Vagina (tissue), 2 donors: ENCODE measurements around the gene HES7. TPM values are rescaled to one million over a fixed set of nuclear protein-coding genes. Genes with fewer than 3 reads are reported as not detected.

ENCODE experiments used
- DNase-seq, 2 donors: peaks; one replicate each; pipeline ENCODE4 v3.0.0-alpha.2; 2017; ENCODE audit errors: extremely low spot score in 2 of 2
- H3K27ac ChIP-seq: fragments of 200-600 bp; sonication (generic); one replicate; pipeline ENCODE4 v1.5.1; 2019
- H3K27me3 ChIP-seq: fragments of 200-600 bp; sonication (generic); one replicate; pipeline ENCODE4 v1.5.1; 2019
- H3K36me3 ChIP-seq, 2 donors: fragments of 200-600 bp; sonication (generic); one replicate each; pipeline ENCODE4 v1.5.1; 2017 to 2019
- H3K4me1 ChIP-seq: fragments of 200-600 bp; sonication (generic); one replicate; pipeline ENCODE4 v1.5.1; 2019
- H3K4me3 ChIP-seq, 2 donors: fragments of 200-600 bp; sonication (generic); 1 replicate in 1 of 2; 2 replicates in 1 of 2; pipeline ENCODE4 v1.5.1; 2016 to 2019
- H3K9me3 ChIP-seq: fragments of 200-600 bp; sonication (generic); one replicate; pipeline ENCODE4 v1.5.1; 2019
- CTCF ChIP-seq, 3 experiments: fragments of 450-650 bp in 2 of 3; fragments of 200-600 bp in 1 of 3; sonication (generic) in 1 of 3; IDR thresholded peaks; one replicate each; pipeline ENCODE4 v1.5.1; 2017 to 2019; ENCODE audit warnings: antibody characterized with exemption in 3 of 3, mild to moderate bottlenecking in 2 of 3, moderate library complexity in 2 of 3
- POLR2A ChIP-seq, 2 donors: fragments of 450-650 bp; IDR thresholded peaks; one replicate each; pipeline ENCODE4 v1.6.1; 2017; ENCODE audit warnings: antibody characterized with exemption in 2 of 2, mild to moderate bottlenecking in 2 of 2, moderate library complexity in 2 of 2
- POLR2AphosphoS5 ChIP-seq, 2 donors: sonication (generic); formaldehyde crosslinking; IDR thresholded peaks; one replicate each; pipeline ENCODE4 v1.9.0; 2017; ENCODE audit warnings: antibody characterized with exemption in 2 of 2, mild to moderate bottlenecking in 2 of 2, low read depth in 1 of 2; ENCODE audit not compliant: insufficient read depth in 1 of 2
- intact Hi-C: fragments of 100-400 bp; cut with DNase I; formaldehyde crosslinking; loops from one replicate; pipeline ENCODE4 v1.15.1; 2023
- total RNA-seq: library from RNA; depleted of rRNA; stranded (reverse); fragments of >200 nt; gene quantifications from one replicate; pipeline ENCODE4 v1.2.3, GENCODE V29; 2016

Gene HES7
- total RNA-seq, 1 donor from 2014 or later = not detected

- no peaks in the 10 kb centered on the region for H3K4me1 ChIP-seq
- H3K9me3 ChIP-seq = no peaks in the 10 kb centered on the region
- H3K4me3 ChIP-seq = no peak overlapping the region
- no peaks in the 10 kb centered on the region for H3K27me3 ChIP-seq
- no peak for DNase-seq
- TF ChIP-seq CTCF (IDR thresholded peaks at IDR 0.05) = no peak
- no peak for TF ChIP-seq POLR2AphosphoS5 (IDR thresholded peaks at IDR 0.05; ENCODE audit: insufficient read depth in 1 of 2, low read depth in 1 of 2)
- TF ChIP-seq POLR2A (IDR thresholded peaks at IDR 0.05) = no peak
- intact Hi-C loops = loop anchor here (10.0 kb wide), 1 partner anchor 205 kb away; the partner anchor contains the start of gene SLC25A35
- no peaks in the 10 kb centered on the region for H3K36me3 ChIP-seq
- no peak overlapping the region for H3K27ac ChIP-seq
These were observed 34.2 kb downstream of the HES7 start for GRCh38 chr17:8089728-8090127.

- H3K9me3 ChIP-seq = no peaks in the 10 kb centered on the region
- H3K36me3 ChIP-seq = no peaks in the 10 kb centered on the region
- H3K27ac ChIP-seq = no peak overlapping the region
- H3K4me1 ChIP-seq = no peaks in the 10 kb centered on the region
- no peak for DNase-seq
- H3K27me3 ChIP-seq = no peaks in the 10 kb centered on the region
- H3K4me3 ChIP-seq = no peak overlapping the region
- intact Hi-C loops = no loop called here
- no peak for TF ChIP-seq POLR2AphosphoS5 (IDR thresholded peaks at IDR 0.05; ENCODE audit: insufficient read depth in 1 of 2, low read depth in 1 of 2)
- TF ChIP-seq POLR2A (IDR thresholded peaks at IDR 0.05) = no peak
- TF ChIP-seq CTCF (IDR thresholded peaks at IDR 0.05) = no peak
These were observed 36.0 kb downstream of the HES7 start for GRCh38 chr17:8087952-8088230.

GRCh38 chr17:8087075-8087951 lies 36.6 kb downstream of the HES7 start, which contains the start of gene ALOX12B:
TSS of gene ALOX12B (minus strand) at chr17:8087716. CDS start at chr17:8087442, 274 bp downstream.
- Histone ChIP-seq H3K9me3 (no peaks in the 10 kb centered on the region), H3K27ac (no peak within 1 kb of the TSS), H3K4me3 (no peak within 1 kb of the TSS), H3K4me1 (no peaks in the 10 kb centered on the region), H3K27me3 (no peaks in the 10 kb centered on the region), H3K36me3 (no peaks in the 10 kb centered on the region)
- DNase-seq = no peak
- TF ChIP-seq POLR2A (IDR thresholded peaks at IDR 0.05) (no peak), POLR2AphosphoS5 (IDR thresholded peaks at IDR 0.05; ENCODE audit: insufficient read depth in 1 of 2, low read depth in 1 of 2) (no peak), CTCF (IDR thresholded peaks at IDR 0.05) (no peak)
- intact Hi-C loops = no loop called here

GRCh38 chr17:8084250-8084649 lies 39.7 kb downstream of the HES7 start:
- Histone ChIP-seq H3K27ac (no peak overlapping the region), H3K4me1 (peaks cover 17% of the 10 kb centered on the region), H3K36me3 (no peaks in the 10 kb centered on the region), H3K9me3 (no peaks in the 10 kb centered on the region), H3K4me3 (no peak overlapping the region), H3K27me3 (no peaks in the 10 kb centered on the region)
- intact Hi-C loops = no loop called here
- no peak for DNase-seq
- no peak for TF ChIP-seq POLR2A (IDR thresholded peaks at IDR 0.05)
- no peak for TF ChIP-seq CTCF (IDR thresholded peaks at IDR 0.05)
- TF ChIP-seq POLR2AphosphoS5 (IDR thresholded peaks at IDR 0.05; ENCODE audit: insufficient read depth in 1 of 2, low read depth in 1 of 2) = no peak

- Histone ChIP-seq H3K36me3 (no peaks in the 10 kb centered on the region), H3K27ac (no peak overlapping the region), H3K27me3 (no peaks in the 10 kb centered on the region), H3K4me1 (peaks cover 21% of the 10 kb centered on the region), H3K4me3 (no peak overlapping the region), H3K9me3 (no peaks in the 10 kb centered on the region)
- no peak for DNase-seq
- no peak for TF ChIP-seq CTCF (IDR thresholded peaks at IDR 0.05)
- no peak for TF ChIP-seq POLR2AphosphoS5 (IDR thresholded peaks at IDR 0.05; ENCODE audit: insufficient read depth in 1 of 2, low read depth in 1 of 2)
- TF ChIP-seq POLR2A (IDR thresholded peaks at IDR 0.05) = no peak
- intact Hi-C loops = no loop called here
These were observed 41.6 kb downstream of the HES7 start for GRCh38 chr17:8082292-8082691.
